ENCODE data around the gene VTI1A.
"Not testable (repeated sequence)": the region's sequence is repeated elsewhere in the genome, so short reads cannot be mapped to it uniquely, and the experiment has no call there.

DNA sequence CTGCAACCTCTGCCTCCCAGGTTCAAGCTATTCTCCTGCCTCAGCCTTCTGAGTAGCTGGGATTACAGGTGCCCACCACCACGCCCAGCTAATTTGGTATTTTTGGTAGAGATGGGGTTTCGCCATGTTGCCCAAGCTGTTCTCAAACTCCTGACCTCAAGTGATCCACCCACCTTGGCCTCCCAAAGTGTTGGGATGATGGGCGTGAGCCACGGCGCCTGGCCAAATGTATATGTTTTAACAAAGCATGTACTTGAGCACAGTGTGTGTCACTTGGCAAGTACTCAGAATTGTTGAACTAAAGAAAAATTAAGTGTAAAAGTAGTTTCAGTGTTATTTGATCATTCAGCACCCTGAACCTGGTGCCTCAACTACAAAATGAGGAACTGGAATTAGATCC, 17.1 kb downstream of the VTI1A start:
- TF ChIP-seq, protein P1, sequence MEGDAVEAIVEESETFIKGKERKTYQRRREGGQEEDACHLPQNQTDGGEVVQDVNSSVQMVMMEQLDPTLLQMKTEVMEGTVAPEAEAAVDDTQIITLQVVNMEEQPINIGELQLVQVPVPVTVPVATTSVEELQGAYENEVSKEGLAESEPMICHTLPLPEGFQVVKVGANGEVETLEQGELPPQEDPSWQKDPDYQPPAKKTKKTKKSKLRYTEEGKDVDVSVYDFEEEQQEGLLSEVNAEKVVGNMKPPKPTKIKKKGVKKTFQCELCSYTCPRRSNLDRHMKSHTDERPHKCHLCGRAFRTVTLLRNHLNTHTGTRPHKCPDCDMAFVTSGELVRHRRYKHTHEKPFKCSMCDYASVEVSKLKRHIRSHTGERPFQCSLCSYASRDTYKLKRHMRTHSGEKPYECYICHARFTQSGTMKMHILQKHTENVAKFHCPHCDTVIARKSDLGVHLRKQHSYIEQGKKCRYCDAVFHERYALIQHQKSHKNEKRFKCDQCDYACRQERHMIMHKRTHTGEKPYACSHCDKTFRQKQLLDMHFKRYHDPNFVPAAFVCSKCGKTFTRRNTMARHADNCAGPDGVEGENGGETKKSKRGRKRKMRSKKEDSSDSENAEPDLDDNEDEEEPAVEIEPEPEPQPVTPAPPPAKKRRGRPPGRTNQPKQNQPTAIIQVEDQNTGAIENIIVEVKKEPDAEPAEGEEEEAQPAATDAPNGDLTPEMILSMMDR (IDR thresholded peaks at IDR 0.05): not testable (repeated sequence)
- not testable (repeated sequence) for TF ChIP-seq POLR2A (IDR thresholded peaks at IDR 0.05)

Measured in sigmoid colon (tissue), 3 donors.